ENCODE results near the gene PRSS23.

PRSS23 gene

DNA sequence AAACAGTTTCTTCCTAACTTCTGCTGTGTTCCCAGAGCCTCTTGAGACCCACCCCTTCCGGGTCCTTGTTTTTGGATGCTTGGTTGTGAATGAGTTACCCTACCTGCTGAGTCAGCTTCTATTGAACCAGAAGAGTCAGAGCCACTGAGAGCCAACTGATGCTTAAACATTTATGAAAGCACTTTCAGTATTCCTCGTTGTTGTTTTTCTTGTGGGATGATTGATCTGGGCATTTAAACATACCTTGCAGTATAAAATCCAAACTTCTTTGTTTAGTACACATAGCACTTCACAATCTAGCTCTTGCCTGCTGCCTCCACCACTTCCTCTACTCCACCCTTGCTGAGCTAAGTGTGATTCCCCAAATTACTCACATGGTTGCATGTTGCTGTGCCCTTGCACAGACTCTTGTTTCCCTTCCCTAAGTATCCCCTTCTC is 5.5 kb downstream of the PRSS23 start:
- H3K4me3 ChIP-seq (ENCODE audit: low read depth, low read length): no peak overlapping the region
- TF ChIP-seq, protein P1, sequence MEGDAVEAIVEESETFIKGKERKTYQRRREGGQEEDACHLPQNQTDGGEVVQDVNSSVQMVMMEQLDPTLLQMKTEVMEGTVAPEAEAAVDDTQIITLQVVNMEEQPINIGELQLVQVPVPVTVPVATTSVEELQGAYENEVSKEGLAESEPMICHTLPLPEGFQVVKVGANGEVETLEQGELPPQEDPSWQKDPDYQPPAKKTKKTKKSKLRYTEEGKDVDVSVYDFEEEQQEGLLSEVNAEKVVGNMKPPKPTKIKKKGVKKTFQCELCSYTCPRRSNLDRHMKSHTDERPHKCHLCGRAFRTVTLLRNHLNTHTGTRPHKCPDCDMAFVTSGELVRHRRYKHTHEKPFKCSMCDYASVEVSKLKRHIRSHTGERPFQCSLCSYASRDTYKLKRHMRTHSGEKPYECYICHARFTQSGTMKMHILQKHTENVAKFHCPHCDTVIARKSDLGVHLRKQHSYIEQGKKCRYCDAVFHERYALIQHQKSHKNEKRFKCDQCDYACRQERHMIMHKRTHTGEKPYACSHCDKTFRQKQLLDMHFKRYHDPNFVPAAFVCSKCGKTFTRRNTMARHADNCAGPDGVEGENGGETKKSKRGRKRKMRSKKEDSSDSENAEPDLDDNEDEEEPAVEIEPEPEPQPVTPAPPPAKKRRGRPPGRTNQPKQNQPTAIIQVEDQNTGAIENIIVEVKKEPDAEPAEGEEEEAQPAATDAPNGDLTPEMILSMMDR (IDR thresholded peaks at IDR 0.05; ENCODE audit: low read depth, low read length): no peak

DNA sequence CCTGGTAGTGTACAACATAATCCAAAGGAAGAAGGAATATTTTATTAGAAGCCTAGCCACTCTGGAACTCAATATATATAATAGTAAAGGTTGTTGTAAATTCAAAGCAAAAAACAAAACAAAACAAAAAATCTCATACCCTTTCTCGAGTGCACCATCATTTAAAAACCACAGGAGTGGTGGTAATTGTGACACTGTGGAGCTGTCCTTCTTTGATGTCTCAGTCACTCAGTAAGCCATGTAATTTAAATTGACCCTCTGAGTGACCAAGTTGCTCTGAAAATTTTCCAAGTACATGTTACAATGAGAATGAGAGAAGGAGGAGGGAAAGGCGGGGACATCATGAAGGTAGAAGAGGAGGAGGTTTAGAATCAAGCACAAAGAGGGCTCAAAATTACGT is 6.6 kb downstream of the PRSS23 start:
- TF ChIP-seq, protein P1 (IDR thresholded peaks at IDR 0.05; ENCODE audit: low read depth, low read length): no peak
- no peak overlapping the region for H3K4me3 ChIP-seq (ENCODE audit: low read depth, low read length)

DNA sequence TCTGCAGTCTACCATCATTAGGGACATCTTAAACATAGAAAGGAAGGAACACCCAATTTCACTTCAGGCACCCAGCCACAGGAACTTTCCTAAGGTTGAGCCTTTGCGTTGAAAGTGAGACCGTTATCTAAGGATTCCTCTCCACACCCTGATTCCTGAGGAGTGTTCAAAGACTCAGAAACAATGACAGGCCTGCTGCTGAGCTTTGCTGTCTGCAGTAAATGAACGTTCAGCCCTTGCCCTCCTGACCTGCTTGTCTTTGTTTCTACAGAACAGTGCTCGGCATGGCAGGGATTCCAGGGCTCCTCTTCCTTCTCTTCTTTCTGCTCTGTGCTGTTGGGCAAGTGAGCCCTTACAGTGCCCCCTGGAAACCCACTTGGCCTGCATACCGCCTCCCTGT is 7.0 kb downstream of the PRSS23 start:
- H3K4me3 ChIP-seq (ENCODE audit: low read depth, low read length): no peak overlapping the region
- TF ChIP-seq, protein P1 (IDR thresholded peaks at IDR 0.05; ENCODE audit: low read depth, low read length): no peak

DNA sequence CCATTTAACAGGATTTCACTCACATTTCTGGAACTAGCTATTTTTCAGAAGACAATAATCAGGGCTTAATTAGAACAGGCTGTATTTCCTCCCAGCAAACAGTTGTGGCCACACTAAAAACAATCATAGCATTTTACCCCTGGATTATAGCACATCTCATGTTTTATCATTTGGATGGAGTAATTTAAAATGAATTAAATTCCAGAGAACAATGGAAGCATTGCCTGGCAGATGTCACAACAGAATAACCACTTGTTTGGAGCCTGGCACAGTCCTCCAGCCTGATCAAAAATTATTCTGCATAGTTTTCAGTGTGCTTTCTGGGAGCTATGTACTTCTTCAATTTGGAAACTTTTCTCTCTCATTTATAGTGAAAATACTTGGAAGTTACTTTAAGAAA is 9.2 kb downstream of the PRSS23 start:
- no peak overlapping the region for H3K4me3 ChIP-seq (ENCODE audit: low read depth, low read length)
- TF ChIP-seq, protein P1 (IDR thresholded peaks at IDR 0.05; ENCODE audit: low read depth, low read length): no peak

DNA sequence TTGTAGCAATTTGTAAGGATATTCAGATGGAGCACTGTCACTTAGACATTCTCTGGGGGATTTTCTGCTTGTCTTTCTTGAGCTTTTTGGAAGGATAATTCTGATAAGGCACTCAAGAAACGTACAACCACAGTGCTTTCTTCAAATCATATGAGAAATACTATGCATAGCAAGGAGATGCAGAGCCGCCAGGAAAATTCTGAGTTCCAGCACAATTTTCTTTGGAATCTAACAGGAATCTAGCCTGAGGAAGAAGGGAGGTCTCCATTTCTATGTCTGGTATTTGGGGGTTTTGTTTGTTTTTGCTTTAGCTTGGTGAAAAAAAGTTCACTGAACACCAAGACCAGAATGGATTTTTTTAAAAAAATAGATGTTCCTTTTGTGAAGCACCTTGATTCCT is 9.9 kb downstream of the PRSS23 start:
- no peak overlapping the region for H3K4me3 ChIP-seq (ENCODE audit: low read depth, low read length)
- TF ChIP-seq, protein P1 (IDR thresholded peaks at IDR 0.05; ENCODE audit: low read depth, low read length): no peak

DNA sequence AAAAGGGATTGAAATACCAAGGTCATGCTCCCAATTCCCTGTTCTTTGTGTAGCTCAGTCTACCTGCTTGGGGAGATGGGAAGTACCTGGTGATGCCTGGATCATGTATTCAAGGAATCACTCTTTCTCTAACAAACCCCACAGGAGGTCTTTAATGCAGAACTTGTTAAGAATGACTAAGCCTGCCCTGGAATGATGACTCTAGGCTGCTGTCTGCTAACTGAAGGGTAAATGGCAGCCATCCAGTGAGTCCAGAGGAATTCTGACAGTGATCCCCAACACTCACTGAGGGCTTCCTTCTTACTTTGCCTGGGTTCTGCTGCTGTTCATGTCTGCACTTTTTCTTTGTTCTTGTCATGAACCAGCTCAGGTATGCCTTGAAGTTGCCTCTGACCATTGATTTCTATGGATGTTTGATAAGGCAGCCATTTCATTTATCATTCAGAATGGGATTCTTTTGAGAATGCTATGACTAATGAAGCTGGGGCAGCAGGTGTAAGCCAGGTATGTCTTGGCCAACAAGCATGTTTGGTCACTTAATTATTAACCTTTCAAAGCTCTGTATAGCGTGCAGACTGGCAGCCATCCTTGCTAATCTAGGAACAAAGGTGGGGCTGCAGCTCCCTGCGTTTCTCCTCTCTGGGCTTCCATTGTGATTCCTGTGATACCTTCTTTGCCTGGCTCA is 11.4 kb downstream of the PRSS23 start:
- no peak overlapping the region for H3K4me3 ChIP-seq (ENCODE audit: low read depth, low read length)
- TF ChIP-seq, protein P1 (IDR thresholded peaks at IDR 0.05; ENCODE audit: low read depth, low read length): no peak

DNA sequence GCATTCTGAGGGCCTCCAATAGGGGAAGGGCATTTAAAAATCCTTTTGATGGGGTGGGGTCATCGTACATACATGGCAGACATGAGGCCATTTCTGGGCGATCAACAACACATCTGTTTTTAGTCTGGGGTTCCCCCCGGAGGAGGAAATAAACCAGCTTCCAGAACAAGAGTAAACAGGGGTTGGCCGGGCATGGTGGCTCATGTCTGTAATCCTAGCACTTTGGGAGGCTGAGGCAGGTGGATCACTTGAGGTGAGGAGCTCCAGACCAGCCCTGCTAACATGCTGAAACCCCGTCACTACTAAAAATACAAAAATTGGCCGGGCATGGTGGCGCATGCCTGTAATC is 12.0 kb downstream of the PRSS23 start:
- TF ChIP-seq, protein P1 (IDR thresholded peaks at IDR 0.05; ENCODE audit: low read depth, low read length): no peak
- no peak overlapping the region for H3K4me3 ChIP-seq (ENCODE audit: low read depth, low read length)

All from WI38 (cell line).